Loucy (cell line): ENCODE results near the gene APH1B.

ENCODE experiments used
- CTCF ChIP-seq: fragments of 200-600 bp; sonication (generic); conservative IDR thresholded peaks from 2 replicates; pipeline ENCODE4 v1.5.1; 2014; ENCODE audit warnings: mild to moderate bottlenecking, antibody characterized with exemption, low read length
- EZH2phosphoT487 ChIP-seq: fragments of 200-600 bp; IDR thresholded peaks from 2 replicates; pipeline ENCODE4 v1.6.1; 2018; ENCODE audit warnings: antibody characterized with exemption, mild to moderate bottlenecking, moderate library complexity, borderline replicate concordance

GRCh38 chr15:63324770-63325169, 47.4 kb downstream of the APH1B start:
- TF ChIP-seq CTCF (no peak), EZH2phosphoT487 (no peak)
